ENCODE measurements around the gene BCL7A.
"Not testable (repeated sequence)": the region's sequence is repeated elsewhere in the genome, so short reads cannot be mapped to it uniquely, and the experiment has no call there.

BCL7A gene

GRCh38 chr12:122043476-122043875, 21.8 kb downstream of the BCL7A start:
- no peak for DNase-seq
- in situ Hi-C loops (cut with MboI; ENCODE audit: low pct_unique_long_range_greater_than_20kb, low sequenced_read_pairs): no loop called here

GRCh38 chr12:122045262-122045661, 23.6 kb downstream of the BCL7A start:
- no peak for DNase-seq
- in situ Hi-C loops (cut with MboI; ENCODE audit: low pct_unique_long_range_greater_than_20kb, low sequenced_read_pairs): no loop called here

GRCh38 chr12:122046145-122046544, 24.5 kb downstream of the BCL7A start:
- in situ Hi-C loops (cut with MboI; ENCODE audit: low pct_unique_long_range_greater_than_20kb, low sequenced_read_pairs): no loop called here
- no peak for DNase-seq

GRCh38 chr12:122048151-122048550, 26.5 kb downstream of the BCL7A start:
- in situ Hi-C loops (cut with MboI; ENCODE audit: low pct_unique_long_range_greater_than_20kb, low sequenced_read_pairs): no loop called here
- no peak for DNase-seq

GRCh38 chr12:122049827-122050226, 28.1 kb downstream of the BCL7A start:
- no peak for DNase-seq
- in situ Hi-C loops (cut with MboI; ENCODE audit: low pct_unique_long_range_greater_than_20kb, low sequenced_read_pairs): no loop called here

GRCh38 chr12:122050706-122051105, 29.0 kb downstream of the BCL7A start:
- no peak for DNase-seq
- in situ Hi-C loops (cut with MboI; ENCODE audit: low pct_unique_long_range_greater_than_20kb, low sequenced_read_pairs): no loop called here

- no peak for DNase-seq
- in situ Hi-C loops (cut with MboI; ENCODE audit: low pct_unique_long_range_greater_than_20kb, low sequenced_read_pairs): no loop called here
These were observed 29.7 kb downstream of the BCL7A start for GRCh38 chr12:122051231-122051876.

- in situ Hi-C loops (cut with MboI; ENCODE audit: low pct_unique_long_range_greater_than_20kb, low sequenced_read_pairs): no loop called here
These were observed 30.6 kb downstream of the BCL7A start for GRCh38 chr12:122052285-122052684.

GRCh38 chr12:122054842-122055520, 33.3 kb downstream of the BCL7A start:
- no peak for DNase-seq
- in situ Hi-C loops (cut with MboI; ENCODE audit: low pct_unique_long_range_greater_than_20kb, low sequenced_read_pairs): no loop called here

More at GRCh38 chr12:122052285-122052684, 30.6 kb downstream of the BCL7A start:
- DNase-seq: no peak

- DNase-seq; in situ Hi-C loops (cut with MboI; ENCODE audit: low pct_unique_long_range_greater_than_20kb, low sequenced_read_pairs): not testable (repeated sequence)
These were observed 34.7 kb downstream of the BCL7A start for GRCh38 chr12:122056406-122056805.

- no peak for DNase-seq
- in situ Hi-C loops (cut with MboI; ENCODE audit: low pct_unique_long_range_greater_than_20kb, low sequenced_read_pairs): no loop called here
These were observed 35.5 kb downstream of the BCL7A start for GRCh38 chr12:122057007-122057735.

- in situ Hi-C loops (cut with MboI; ENCODE audit: low pct_unique_long_range_greater_than_20kb, low sequenced_read_pairs): no loop called here
- DNase-seq: no peak
These were observed 36.1 kb downstream of the BCL7A start for GRCh38 chr12:122057769-122058168.

- in situ Hi-C loops (cut with MboI; ENCODE audit: low pct_unique_long_range_greater_than_20kb, low sequenced_read_pairs): no loop called here
- DNase-seq: no peak
These were observed 37.0 kb downstream of the BCL7A start for GRCh38 chr12:122058549-122059149.

- in situ Hi-C loops (cut with MboI; ENCODE audit: low pct_unique_long_range_greater_than_20kb, low sequenced_read_pairs): no loop called here
- DNase-seq: no peak
These were observed 37.7 kb downstream of the BCL7A start for GRCh38 chr12:122059203-122059960.

GRCh38 chr12:122060081-122060501, 38.4 kb downstream of the BCL7A start:
- DNase-seq: no peak
- in situ Hi-C loops (cut with MboI; ENCODE audit: low pct_unique_long_range_greater_than_20kb, low sequenced_read_pairs): no loop called here

GRCh38 chr12:122061253-122061652, 39.6 kb downstream of the BCL7A start:
- no peak for DNase-seq
- in situ Hi-C loops (cut with MboI; ENCODE audit: low pct_unique_long_range_greater_than_20kb, low sequenced_read_pairs): no loop called here

GRCh38 chr12:122062832-122063693, 41.4 kb downstream of the BCL7A start:
- peak; percentile 92 for DNase-seq
- in situ Hi-C loops (cut with MboI; ENCODE audit: low pct_unique_long_range_greater_than_20kb, low sequenced_read_pairs): no loop called here

GRCh38 chr12:122063694-122064024, 42.0 kb downstream of the BCL7A start:
- no peak for DNase-seq

More at GRCh38 chr12:122063694-122064024, 42.0 kb downstream of the BCL7A start:
- in situ Hi-C loops (cut with MboI; ENCODE audit: low pct_unique_long_range_greater_than_20kb, low sequenced_read_pairs): no loop called here
